Fibroblast of mammary gland (primary cell): ENCODE results near the gene XYLT1.

Source experiments
- DNase-seq: peaks from one replicate; pipeline ENCODE4 v3.0.0-alpha.2; 2010; ENCODE audit warnings: low read depth
- H3K4me3 ChIP-seq: 2 replicates; pipeline ENCODE4 v1.5.1; 2011; ENCODE audit warnings: low read depth, mild to moderate bottlenecking, low read length, moderate library complexity; ENCODE audit not compliant: control insufficient read depth
- TF ChIP-seq, protein P1 (sequence below): conservative IDR thresholded peaks from 2 replicates; pipeline ENCODE4 v1.5.1; 2011; ENCODE audit warnings: low read depth, low read length, inconsistent platforms; ENCODE audit not compliant: control insufficient read depth, insufficient read depth

XYLT1 gene

DNA sequence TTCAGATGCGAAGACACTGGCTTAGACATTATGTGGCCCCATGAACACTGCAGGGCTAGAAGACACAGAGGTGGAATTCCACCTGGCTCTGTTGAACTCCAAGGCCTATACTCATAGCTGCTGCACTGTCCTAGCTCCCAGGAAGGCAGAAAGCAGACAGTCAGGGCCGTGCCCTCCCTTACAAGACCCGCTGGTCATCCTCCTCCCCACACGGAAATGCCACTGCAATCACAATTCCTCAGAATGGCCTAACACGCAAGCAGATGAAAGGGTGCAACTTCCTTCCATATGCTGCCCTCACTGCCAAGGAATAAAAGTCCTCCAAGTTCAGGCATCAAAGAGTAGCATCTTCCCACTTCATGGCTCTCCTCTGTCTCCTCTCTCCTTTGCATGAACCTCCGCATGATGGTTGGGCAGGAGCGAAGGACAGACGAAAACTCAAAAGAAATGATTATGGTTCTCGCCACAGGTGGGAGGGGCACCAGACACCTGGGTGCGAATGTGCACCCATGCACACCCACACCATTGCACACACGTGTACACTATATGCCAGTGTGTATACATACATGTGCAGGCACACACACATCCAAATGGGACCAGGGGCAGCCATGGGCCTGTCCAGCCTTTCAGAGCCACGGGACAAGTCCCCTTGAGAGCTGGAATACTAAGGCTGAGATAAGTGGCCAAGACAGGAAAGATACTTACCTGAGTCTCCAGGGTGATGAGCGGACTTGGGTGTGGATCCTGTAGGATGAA is 113.3 kb downstream of the XYLT1 start:
- no peak overlapping the region for H3K4me3 ChIP-seq
- no peak for DNase-seq
- TF ChIP-seq, protein P1, sequence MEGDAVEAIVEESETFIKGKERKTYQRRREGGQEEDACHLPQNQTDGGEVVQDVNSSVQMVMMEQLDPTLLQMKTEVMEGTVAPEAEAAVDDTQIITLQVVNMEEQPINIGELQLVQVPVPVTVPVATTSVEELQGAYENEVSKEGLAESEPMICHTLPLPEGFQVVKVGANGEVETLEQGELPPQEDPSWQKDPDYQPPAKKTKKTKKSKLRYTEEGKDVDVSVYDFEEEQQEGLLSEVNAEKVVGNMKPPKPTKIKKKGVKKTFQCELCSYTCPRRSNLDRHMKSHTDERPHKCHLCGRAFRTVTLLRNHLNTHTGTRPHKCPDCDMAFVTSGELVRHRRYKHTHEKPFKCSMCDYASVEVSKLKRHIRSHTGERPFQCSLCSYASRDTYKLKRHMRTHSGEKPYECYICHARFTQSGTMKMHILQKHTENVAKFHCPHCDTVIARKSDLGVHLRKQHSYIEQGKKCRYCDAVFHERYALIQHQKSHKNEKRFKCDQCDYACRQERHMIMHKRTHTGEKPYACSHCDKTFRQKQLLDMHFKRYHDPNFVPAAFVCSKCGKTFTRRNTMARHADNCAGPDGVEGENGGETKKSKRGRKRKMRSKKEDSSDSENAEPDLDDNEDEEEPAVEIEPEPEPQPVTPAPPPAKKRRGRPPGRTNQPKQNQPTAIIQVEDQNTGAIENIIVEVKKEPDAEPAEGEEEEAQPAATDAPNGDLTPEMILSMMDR: no peak

DNA sequence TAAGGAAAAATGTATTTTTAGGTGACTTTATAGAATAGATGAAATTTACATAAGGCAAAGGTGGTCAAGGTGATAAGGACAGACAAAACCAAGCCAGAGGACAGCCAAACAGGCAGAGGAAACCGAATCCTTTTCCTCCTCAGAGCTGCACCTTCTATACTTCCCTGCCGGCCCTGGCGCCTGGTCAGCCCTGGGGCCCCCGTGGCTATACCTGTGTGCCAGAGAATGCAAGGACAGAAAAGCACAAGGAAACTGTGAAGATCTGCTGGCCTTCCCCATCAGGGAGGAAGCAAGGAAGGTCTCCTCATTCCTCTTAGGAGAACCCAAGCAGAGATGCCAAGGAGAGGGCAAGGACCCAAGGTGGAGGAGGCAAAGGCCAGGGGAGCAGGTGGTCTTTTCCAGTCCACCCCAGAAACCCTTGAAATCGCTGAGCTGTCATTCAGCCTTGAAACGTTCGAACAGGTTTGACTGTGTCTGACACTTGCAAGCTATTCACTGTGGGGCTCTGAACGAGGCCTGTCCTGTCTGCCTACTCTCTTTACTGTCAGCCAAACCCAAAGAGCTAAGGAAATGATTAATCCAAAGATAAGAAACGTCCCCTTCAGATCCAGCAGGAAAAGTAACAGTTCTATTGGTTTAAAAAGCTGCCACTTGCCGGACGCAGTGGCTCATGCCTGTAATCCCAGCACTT is 114.4 kb downstream of the XYLT1 start:
- H3K4me3 ChIP-seq: no peak overlapping the region
- TF ChIP-seq, protein P1: no peak
- DNase-seq: no peak

DNA sequence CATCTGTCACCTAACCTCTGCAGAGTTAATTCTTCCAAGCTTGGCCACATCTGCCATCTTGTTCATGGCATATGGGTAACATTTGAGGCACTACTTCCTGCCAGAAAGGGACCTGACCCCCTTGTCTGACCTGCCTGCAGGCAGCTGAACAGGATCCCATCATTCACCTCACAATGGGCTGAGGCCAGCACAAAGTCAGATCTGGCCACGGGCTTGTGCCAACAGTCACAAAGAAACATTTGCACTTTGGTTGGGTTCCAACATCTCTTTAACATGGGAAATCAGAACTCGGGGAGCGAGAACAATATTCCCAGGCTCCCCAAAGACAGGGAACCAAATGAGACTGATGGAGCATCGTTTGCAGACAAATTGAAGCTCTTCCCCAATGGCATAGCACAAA is 116.1 kb downstream of the XYLT1 start:
- DNase-seq: no peak
- TF ChIP-seq, protein P1: no peak
- H3K4me3 ChIP-seq: no peak overlapping the region

DNA sequence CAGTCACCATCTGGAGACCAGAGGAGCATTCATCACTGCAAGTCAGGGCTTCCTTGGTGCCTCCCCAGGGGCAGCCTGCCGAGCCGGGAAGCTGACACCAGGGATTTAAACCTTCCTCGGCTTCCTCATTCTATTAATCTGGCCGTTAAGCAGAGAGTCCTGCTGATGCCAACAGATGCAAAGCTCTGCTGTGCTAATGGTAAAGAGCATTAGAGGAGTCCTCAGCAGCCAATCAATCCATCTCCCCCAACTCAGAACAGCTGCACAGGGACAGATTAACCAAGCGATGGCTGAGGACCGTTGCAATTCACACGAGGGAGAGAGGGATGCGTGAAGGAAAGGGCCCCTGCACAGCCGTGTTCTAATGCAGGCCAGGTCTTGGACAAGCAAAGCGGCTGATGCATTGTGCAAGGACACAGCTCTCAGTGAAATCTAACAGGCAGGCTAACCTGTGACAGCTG is 116.6 kb downstream of the XYLT1 start:
- DNase-seq: no peak
- TF ChIP-seq, protein P1: no peak
- H3K4me3 ChIP-seq: no peak overlapping the region

DNA sequence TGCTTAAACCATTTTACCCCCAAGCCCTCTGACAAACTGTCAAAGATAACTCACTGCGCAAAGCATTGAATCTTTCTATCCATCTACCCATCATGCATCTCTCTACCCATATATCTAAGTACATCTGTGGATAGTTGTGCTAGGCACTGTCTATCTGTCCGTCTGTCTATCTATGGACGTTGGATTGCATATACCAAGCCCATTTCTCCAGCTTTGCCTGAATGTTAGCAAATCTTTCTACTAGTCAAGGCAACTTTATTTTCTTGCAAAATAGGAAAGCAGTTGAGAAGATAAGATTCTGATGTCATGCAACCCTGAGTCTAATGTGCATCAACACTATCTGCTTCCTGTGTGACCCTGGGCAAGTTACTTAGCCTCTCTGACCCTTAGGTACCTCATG is 117.2 kb downstream of the XYLT1 start:
- no peak for DNase-seq
- TF ChIP-seq, protein P1: no peak
- H3K4me3 ChIP-seq: no peak overlapping the region

DNA sequence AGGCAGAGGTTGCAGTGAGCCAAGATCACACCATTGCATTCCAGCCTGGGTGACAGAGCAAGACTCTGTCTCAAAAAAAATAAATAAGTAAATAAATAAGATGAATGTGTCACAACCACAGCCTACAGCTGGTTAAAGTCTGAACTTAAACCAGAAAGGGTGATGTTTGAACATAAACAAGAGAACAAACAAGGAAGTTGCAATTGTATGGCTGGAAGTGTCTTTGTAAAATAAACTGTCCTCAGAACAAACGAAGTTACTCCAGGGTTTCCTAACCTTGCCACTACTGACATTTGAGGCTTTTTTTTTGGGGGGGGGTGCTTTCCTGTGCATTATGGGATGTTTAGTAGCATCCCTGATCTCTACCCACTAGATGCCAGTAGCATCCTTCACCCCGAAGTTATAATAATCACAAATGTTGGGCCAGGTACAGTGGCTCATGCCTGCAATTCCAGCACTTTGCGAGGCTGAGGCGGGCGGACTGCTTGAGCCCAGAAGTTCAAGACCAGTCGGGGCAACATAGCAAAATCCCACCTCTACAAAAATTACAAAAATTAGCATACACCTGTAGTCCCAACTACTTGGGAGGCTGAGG is 119.2 kb downstream of the XYLT1 start:
- no peak overlapping the region for H3K4me3 ChIP-seq
- TF ChIP-seq, protein P1: no peak
- DNase-seq: no peak
